VCaP (cell line): ENCODE results near the gene SDCCAG8.
A peak's percentile ranks its signal among the peaks of the same experiment; 100 is the strongest.

Experiments
- H3K27ac ChIP-seq: fragments of 450-650 bp; 2 replicates; pipeline ENCODE4 v1.5.1; 2017
- TF ChIP-seq, protein P1 (sequence below): fragments of 450-650 bp; conservative IDR thresholded peaks from 2 replicates; pipeline ENCODE4 v1.5.1; 2017; ENCODE audit warnings: mild to moderate bottlenecking, moderate library complexity

The SDCCAG8 gene

DNA sequence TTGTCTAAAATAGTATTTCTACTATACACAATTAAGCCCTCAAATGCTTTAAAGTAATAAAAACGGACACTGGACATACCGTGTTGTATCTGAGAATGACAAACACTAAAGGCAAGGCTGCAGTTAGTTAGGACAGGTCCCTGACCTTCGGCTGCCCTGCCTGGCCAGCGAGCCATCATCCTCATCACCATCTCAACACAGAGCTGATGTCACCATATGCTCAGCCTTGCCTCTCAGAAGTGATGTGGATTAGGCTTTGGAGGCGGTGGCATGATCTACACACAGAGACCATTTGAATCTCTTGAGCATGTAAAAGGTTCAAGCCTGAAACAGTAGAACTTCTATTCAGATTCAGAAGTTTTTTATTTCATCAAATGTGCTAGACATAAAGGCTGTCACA lies 244.7 kb downstream of the SDCCAG8 start:
- H3K27ac ChIP-seq: no peak overlapping the region

DNA sequence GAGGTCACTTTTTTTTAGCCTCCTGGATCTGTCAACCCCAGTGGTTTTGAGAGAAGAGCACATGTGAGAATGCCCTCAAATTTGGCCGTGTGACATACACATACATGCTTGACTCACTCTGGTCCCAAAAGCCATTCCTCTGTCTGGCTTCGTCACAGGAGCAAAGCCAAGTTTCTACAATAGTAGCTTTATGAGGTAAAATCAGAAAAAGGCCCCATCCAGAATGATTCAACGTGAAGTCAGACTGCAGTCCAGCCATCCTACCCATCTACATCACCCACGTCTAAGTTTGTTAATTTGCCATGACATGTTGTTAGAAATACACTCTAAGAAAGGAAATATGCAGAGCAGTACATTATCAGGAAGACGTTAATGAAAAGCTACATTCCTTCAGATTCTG lies 245.2 kb downstream of the SDCCAG8 start:
- TF ChIP-seq, protein P1, sequence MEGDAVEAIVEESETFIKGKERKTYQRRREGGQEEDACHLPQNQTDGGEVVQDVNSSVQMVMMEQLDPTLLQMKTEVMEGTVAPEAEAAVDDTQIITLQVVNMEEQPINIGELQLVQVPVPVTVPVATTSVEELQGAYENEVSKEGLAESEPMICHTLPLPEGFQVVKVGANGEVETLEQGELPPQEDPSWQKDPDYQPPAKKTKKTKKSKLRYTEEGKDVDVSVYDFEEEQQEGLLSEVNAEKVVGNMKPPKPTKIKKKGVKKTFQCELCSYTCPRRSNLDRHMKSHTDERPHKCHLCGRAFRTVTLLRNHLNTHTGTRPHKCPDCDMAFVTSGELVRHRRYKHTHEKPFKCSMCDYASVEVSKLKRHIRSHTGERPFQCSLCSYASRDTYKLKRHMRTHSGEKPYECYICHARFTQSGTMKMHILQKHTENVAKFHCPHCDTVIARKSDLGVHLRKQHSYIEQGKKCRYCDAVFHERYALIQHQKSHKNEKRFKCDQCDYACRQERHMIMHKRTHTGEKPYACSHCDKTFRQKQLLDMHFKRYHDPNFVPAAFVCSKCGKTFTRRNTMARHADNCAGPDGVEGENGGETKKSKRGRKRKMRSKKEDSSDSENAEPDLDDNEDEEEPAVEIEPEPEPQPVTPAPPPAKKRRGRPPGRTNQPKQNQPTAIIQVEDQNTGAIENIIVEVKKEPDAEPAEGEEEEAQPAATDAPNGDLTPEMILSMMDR: no peak
- H3K27ac ChIP-seq: no peak overlapping the region

More for the DNA sequence above, 244.7 kb downstream of the SDCCAG8 start:
- TF ChIP-seq, protein P1: no peak

DNA sequence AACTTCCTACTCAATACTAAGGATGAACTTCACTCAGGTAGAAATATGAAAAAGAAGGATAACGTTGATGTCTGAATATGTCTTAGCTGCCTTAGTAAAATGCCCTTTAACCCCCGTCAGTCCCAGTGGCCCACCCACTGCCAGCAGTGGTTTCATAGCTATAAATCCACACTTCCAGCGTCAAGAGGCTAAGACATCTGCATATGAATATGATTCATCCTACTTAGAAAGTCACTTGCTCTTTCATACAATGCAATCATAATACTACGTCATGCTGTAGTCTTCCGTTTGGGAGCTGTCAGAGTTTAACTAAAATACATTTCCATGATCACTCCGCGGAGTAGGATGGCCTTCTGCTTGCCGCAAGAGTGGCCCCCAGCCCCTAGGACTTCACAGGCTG lies 247.3 kb downstream of the SDCCAG8 start:
- TF ChIP-seq, protein P1: no peak
- no peak overlapping the region for H3K27ac ChIP-seq

DNA sequence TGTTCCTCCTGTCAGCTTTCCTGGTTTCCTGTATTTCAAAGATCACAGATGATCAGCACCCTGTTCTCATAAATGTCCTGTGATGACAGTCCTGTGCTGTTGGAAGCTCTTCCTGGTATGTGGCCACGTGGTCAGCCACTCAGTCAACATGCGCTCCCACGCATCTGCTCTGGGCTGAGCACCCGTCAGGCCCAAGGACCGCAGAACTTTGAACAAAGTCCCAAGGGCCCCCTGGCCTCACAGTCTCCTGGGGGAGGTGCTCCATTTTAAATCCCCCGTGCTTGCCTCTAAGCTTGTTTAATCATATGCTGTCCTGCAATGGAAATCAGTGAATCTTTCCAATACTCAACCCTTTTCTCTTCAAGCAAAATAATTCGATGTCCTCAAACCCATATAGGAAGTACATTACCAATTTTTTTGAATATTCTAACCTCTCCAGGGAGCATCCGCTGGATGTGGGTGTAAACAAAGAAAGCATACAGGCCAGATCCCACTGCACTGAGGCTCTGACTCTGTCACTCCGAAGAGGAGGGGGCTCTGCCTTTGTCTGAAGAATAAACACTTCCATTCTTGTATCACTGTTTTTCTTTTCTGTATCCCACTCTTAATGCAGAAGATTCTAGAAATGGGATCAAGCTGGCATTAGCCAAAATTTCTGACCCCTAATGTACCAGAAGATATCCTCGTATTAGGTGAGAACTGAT lies 250.3 kb downstream of the SDCCAG8 start:
- H3K27ac ChIP-seq: peak overlapping the region; percentile 52
- TF ChIP-seq, protein P1: no peak

DNA sequence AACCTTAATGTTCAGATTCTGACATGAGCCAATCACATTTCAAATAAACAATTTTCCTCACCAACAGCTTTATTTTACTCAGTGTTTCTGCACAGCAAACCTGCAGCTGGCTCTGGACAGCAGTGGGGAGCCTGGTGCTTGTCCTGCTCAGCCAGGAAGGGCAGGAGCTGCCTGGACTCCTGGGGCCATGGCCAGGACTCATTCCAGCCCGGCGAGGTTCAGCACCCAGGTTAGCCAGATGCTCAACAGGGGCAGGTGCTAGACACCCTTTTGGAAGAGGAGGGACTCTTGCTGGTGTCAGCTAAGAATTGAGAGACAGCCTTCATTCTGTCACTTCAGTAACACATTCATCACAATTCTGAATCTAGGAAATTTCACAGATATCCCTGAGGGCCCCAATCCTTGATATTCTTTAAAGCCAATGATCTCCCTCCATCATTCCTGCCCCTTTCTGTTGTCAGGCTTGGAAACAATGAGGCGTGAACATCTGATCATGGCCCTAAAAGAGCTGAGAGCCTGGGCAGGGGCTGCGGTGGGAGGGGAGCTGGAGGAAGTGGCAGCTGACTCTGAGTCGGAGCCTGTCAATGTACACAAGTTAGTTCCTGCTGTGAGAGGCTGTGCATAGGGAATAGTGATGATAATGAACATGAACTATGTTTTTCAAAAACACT lies 251.3 kb downstream of the SDCCAG8 start:
- TF ChIP-seq, protein P1: no peak
- peak overlapping the region; percentile 52; the same call in 1 of the 2 replicates for H3K27ac ChIP-seq

DNA sequence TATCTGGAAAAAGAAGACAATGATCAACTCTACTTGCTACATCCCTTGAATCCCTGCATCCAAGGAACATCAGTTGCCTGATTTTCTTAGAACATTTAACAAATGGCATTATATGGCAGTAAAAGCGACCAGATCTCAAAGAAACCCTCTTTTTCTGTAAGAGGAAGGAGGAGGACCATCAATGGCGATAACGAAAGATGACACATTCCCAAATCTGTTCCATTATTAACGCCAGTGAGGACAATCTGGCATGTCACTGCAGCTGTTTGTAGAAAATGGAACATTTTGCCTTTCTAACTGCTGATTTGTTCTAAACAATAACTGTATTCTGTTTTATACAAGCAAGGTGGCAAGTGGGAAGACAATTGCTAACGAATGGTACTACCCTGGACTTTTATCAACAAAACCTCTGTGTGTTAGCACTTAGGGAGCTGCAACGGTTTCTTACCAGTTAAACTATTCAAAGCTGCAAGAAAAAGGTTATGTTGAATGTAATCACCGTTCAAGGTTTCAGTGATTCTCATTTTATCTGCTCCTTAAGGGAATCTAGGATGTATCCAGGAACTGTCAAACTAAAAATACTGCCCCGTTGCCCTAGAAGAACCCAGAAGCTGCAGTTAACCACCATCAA lies 251.9 kb downstream of the SDCCAG8 start:
- H3K27ac ChIP-seq: no peak overlapping the region
- TF ChIP-seq, protein P1: no peak

DNA sequence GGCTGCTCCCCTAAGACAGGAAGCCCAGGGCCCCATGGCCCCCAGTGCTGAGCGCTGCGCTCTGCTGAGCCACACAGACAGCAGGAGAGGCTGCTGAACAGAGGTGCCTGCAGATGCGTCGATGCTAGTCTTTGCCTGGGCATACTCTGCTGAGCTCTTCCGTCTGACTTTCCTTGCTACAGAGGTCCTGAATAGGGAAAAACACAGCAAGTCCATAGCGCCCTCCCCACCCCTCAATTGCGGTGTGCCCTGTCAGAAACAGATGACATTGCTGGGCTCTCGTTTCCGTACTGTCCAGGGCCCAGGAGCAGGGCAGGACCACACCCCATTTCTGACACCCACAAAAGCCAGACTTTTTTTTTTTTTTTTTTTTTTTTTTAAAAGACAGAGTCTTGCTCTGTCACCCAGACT lies 252.5 kb downstream of the SDCCAG8 start:
- no peak overlapping the region for H3K27ac ChIP-seq
- TF ChIP-seq, protein P1: no peak
